Measurements from ENCODE around the gene MEGF11.

DNA sequence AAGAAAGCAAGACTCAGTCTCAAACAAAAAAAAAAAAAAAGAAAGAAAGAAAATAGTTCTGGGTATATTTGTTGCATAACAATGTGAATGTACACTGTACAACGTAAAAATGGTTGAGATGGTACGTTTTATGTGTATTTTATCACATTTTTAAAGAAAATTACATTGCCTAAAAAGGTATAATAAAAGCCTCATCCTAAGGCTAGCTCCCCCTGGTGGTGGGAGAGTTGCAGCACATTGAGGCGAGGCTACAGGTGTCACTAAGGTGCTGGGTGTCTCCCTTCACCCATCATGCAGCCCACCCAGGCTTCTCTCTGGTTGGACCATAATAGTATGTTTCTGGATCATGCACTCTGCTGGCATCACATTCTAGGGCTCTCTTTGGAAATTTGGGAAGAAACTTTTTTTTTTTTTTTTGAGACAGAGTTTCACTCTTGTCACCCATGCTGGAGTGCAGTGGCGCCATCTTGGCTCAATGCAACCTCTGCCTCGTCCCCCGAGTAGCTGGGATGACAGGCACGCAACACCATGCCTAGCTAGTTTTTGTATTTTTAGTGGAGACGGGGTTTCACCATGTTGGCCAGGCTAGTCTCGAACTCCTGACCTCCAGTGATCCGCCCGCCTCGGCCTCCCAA, 396.6 kb downstream of the MEGF11 start:
- TF ChIP-seq CTCF (IDR thresholded peaks at IDR 0.05), result peak; percentile 55 to 71 (median 68)
- no peak for TF ChIP-seq POLR2A (IDR thresholded peaks at IDR 0.05)
